Testis (tissue), 2 donors: ENCODE data around the gene STIM1.

Source experiments
- POLR2A ChIP-seq: fragments of 450-650 bp; IDR thresholded peaks from one replicate; pipeline ENCODE4 v1.6.1; 2017; ENCODE audit warnings: antibody characterized with exemption, mild to moderate bottlenecking, moderate library complexity
- TF ChIP-seq, protein P1 (sequence below), 3 experiments: fragments of 450-650 bp in 2 of 3; fragments of 200-600 bp in 1 of 3; sonication (generic) in 1 of 3; IDR thresholded peaks; one replicate each; pipeline ENCODE4 v1.5.1; 2016 to 2019; ENCODE audit warnings: antibody characterized with exemption in 3 of 3, mild to moderate bottlenecking in 2 of 3, moderate library complexity in 1 of 3

DNA sequence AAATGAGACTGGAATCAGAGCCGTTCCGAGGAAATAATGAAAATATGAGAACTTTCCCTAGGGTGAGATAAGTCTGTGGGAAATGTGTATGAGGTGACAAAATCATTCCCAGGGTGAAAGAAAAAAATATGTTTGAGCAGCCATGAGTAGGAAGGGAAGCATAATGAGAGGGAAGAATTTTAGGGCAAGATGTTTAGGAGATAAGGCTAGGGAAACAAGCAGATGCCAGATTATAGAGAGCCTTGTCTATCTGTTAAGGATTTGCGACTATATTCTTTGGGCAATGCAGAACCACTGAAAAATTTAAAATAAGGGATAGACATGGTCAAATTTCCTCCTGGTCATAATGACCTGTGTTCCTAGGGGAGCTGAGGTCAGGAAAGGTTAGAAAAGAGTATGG is 54.4 kb downstream of the STIM1 start:
- no peak for TF ChIP-seq POLR2A
- TF ChIP-seq, protein P1, sequence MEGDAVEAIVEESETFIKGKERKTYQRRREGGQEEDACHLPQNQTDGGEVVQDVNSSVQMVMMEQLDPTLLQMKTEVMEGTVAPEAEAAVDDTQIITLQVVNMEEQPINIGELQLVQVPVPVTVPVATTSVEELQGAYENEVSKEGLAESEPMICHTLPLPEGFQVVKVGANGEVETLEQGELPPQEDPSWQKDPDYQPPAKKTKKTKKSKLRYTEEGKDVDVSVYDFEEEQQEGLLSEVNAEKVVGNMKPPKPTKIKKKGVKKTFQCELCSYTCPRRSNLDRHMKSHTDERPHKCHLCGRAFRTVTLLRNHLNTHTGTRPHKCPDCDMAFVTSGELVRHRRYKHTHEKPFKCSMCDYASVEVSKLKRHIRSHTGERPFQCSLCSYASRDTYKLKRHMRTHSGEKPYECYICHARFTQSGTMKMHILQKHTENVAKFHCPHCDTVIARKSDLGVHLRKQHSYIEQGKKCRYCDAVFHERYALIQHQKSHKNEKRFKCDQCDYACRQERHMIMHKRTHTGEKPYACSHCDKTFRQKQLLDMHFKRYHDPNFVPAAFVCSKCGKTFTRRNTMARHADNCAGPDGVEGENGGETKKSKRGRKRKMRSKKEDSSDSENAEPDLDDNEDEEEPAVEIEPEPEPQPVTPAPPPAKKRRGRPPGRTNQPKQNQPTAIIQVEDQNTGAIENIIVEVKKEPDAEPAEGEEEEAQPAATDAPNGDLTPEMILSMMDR (IDR thresholded peaks at IDR 0.05): no peak
